OCI-LY1 (cell line): Measurements from ENCODE around the gene LPAR1.
"Not testable (repeated sequence)": the region's sequence is repeated elsewhere in the genome, so short reads cannot be mapped to it uniquely, and the experiment has no call there.

Experiments
- H2AFZ ChIP-seq: fragments of 200-600 bp; sonication (generic), shearing (Covaris generic); 2 replicates; pipeline ENCODE4 v1.6.0; 2014; ENCODE audit warnings: antibody characterized with exemption, mild to moderate bottlenecking, low read length
- H3F3A ChIP-seq: fragments of 200-600 bp; sonication (generic), shearing (Covaris generic); 2 replicates; pipeline ENCODE4 v1.6.0; 2014; ENCODE audit warnings: mild to moderate bottlenecking, antibody characterized with exemption, low read length, moderate library complexity; ENCODE audit not compliant: insufficient read depth
- H3K27ac ChIP-seq: fragments of 200-600 bp; sonication (generic); 2 replicates; pipeline ENCODE4 v1.5.1; 2014; ENCODE audit warnings: low read length, mixed run types, mild to moderate bottlenecking, low read depth; ENCODE audit not compliant: poor library complexity, severe bottlenecking
- H3K27me3 ChIP-seq: fragments of 200-600 bp; sonication (generic); 2 replicates; pipeline ENCODE4 v1.6.0; 2014; ENCODE audit warnings: antibody characterized with exemption, mild to moderate bottlenecking, low read length, moderate library complexity; ENCODE audit not compliant: insufficient read depth
- H3K36me3 ChIP-seq: fragments of 200-600 bp; sonication (generic); 2 replicates; pipeline ENCODE4 v1.6.1; 2014; ENCODE audit warnings: mild to moderate bottlenecking, antibody characterized with exemption, low read length, moderate library complexity, mixed read lengths; ENCODE audit not compliant: insufficient read depth
- H3K4me1 ChIP-seq: fragments of 200-600 bp; sonication (generic); 2 replicates; pipeline ENCODE4 v1.5.1; 2014; ENCODE audit warnings: mild to moderate bottlenecking, low read length, moderate library complexity; ENCODE audit not compliant: insufficient read depth, severe bottlenecking
- H3K4me2 ChIP-seq: fragments of 200-600 bp; sonication (generic), shearing (Covaris generic); 2 replicates; pipeline ENCODE4 v1.6.1; 2014; ENCODE audit warnings: low read length
- H3K4me3 ChIP-seq: fragments of 200-600 bp; sonication (generic); 2 replicates; pipeline ENCODE4 v1.5.1; 2014; ENCODE audit warnings: low read length, low read depth, mild to moderate bottlenecking, mixed read lengths; ENCODE audit not compliant: poor library complexity, severe bottlenecking
- H3K79me2 ChIP-seq: fragments of 200-600 bp; shearing (Covaris generic); 2 replicates; pipeline ENCODE4 v1.6.1; 2016; ENCODE audit warnings: mixed run types, low read length, mixed read lengths; ENCODE audit not compliant: insufficient read depth
- H3K9ac ChIP-seq: fragments of 200-600 bp; sonication (generic), shearing (Covaris generic); 2 replicates; pipeline ENCODE4 v1.6.1; 2014; ENCODE audit warnings: mild to moderate bottlenecking, low read length, mixed read lengths
- H3K9me2 ChIP-seq: fragments of 200-600 bp; sonication (generic), shearing (Covaris generic); 2 replicates; pipeline ENCODE4 v1.6.1; 2014; ENCODE audit warnings: low read depth, mild to moderate bottlenecking, low read length, mixed read lengths
- H3K9me3 ChIP-seq: fragments of 200-600 bp; shearing (Covaris generic); 2 replicates; pipeline ENCODE4 v1.6.1; 2014; ENCODE audit warnings: low read length, mixed read lengths
- H4K20me1 ChIP-seq: fragments of 200-600 bp; sonication (generic), shearing (Covaris generic); 2 replicates; pipeline ENCODE4 v1.6.0; 2016; ENCODE audit warnings: mild to moderate bottlenecking, low read length; ENCODE audit not compliant: insufficient read depth
- EZH2 ChIP-seq: fragments of 200-600 bp; sonication (generic), shearing (Covaris generic); IDR thresholded peaks from 2 replicates; pipeline ENCODE4 v1.8.0; 2017; ENCODE audit warnings: borderline replicate concordance, mixed run types, mild to moderate bottlenecking, antibody characterized with exemption, low read length, moderate library complexity, mixed read lengths
- TF ChIP-seq, protein P1 (sequence below): fragments of 200-600 bp; sonication (generic), shearing (Covaris generic); IDR thresholded peaks from 2 replicates; pipeline ENCODE4 v1.5.1; 2017; ENCODE audit warnings: mild to moderate bottlenecking, antibody characterized with exemption, low read length, moderate library complexity, mixed read lengths

LPAR1 gene

DNA sequence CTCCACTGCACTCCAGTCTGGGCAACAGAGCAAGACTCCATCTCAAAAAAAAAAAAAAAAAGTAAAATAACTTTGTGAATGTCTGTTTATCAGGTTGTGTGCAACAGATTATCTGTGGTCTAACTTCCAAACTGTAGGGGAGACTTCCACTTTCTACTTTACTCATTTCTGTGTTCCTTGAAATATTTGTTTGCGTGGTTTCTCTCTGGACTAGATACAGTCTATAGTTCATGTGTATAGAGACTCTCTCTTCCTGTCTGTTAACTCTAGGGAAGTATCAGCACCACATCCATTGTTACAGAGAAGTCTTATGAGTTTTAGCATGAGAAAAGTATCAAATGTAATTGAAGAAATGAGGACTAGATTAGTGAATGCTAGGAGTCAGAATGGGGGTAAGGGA, 168.3 kb downstream of the LPAR1 start:
- Histone ChIP-seq H3K79me2 (no peaks in the 10 kb centered on the region), H3K27me3 (no peaks in the 10 kb centered on the region), H3K36me3 (no peaks in the 10 kb centered on the region), H3K4me3 (no peak overlapping the region), H4K20me1 (no peaks in the 10 kb centered on the region), H3K9me3 (no peaks in the 10 kb centered on the region), H3K9me2 (no peaks in the 10 kb centered on the region), H3K27ac (no peak overlapping the region), H3K4me2 (no peak overlapping the region), H3K4me1 (no peaks in the 10 kb centered on the region), H2AFZ (no peak overlapping the region), H3F3A (no peaks in the 10 kb centered on the region), H3K9ac (no peak overlapping the region)
- TF ChIP-seq, protein P1, sequence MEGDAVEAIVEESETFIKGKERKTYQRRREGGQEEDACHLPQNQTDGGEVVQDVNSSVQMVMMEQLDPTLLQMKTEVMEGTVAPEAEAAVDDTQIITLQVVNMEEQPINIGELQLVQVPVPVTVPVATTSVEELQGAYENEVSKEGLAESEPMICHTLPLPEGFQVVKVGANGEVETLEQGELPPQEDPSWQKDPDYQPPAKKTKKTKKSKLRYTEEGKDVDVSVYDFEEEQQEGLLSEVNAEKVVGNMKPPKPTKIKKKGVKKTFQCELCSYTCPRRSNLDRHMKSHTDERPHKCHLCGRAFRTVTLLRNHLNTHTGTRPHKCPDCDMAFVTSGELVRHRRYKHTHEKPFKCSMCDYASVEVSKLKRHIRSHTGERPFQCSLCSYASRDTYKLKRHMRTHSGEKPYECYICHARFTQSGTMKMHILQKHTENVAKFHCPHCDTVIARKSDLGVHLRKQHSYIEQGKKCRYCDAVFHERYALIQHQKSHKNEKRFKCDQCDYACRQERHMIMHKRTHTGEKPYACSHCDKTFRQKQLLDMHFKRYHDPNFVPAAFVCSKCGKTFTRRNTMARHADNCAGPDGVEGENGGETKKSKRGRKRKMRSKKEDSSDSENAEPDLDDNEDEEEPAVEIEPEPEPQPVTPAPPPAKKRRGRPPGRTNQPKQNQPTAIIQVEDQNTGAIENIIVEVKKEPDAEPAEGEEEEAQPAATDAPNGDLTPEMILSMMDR, result no peak
- TF ChIP-seq EZH2, result no peak

DNA sequence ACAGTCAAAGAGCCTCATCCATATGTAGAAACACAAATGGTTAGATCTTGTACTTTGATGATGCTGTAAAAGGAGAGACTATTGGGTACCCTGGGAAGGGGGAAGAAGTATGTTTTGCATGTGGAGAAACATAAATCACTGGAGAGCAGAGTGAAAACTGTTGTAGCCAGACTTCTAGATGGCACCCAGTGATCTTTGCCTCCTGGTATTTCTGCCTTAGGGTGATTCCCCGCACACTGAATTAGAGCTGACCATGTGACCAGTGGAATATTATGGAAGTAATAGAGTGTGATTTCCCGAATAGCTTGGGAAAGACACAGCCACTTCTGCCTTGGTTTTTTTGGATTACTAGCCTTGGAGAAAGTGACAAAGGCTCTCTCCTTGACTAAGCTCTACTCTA, 174.3 kb downstream of the LPAR1 start:
- Histone ChIP-seq H4K20me1 (no peaks in the 10 kb centered on the region), H3K27me3 (no peaks in the 10 kb centered on the region), H3K4me3 (no peak overlapping the region), H3K4me1 (no peaks in the 10 kb centered on the region), H2AFZ (no peak overlapping the region), H3K4me2 (no peak overlapping the region), H3K36me3 (no peaks in the 10 kb centered on the region), H3K9ac (no peak overlapping the region), H3K79me2 (no peaks in the 10 kb centered on the region), H3K27ac (no peak overlapping the region), H3K9me2 (no peaks in the 10 kb centered on the region), H3F3A (no peaks in the 10 kb centered on the region), H3K9me3 (0 out of 2 replicates have a peak, but pooled peaks cover 5% of the 10 kb centered on the region)
- TF ChIP-seq, protein P1, result no peak
- TF ChIP-seq EZH2, result no peak

DNA sequence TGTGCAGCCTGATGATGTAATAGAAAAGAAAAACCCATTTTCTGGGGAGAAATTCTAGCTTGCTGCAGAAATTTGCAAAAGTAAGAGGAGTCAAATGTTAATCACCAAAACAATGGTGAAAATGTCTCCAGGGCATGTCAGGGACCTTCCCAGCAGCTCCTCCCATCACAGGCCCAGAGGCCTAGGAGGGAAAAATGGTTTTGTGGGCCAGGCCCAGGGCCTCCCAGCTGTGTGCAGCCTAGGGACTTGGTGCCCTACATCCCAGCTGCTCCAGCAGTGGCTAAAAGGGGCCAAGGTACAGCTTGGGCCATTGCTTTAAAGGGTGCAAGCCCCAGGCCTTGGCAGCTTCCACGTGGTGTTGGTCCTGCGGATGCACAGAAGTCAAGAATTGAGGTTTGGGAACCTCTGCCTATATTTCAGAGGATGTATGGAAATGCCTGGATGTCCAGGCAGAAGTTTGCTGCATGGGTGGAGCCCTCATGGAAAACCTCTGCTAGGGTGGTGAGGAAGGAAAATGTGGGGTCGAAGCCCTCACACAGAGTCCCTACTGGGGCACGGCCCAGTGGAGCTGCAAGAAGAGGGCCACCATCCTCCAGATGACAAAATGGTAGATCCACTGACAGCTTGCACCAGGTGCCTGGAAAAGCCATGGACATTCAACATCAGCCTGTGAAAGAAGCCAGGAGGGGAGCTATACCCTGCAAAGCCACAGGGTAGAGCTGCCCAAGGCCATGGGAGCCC, 176.7 kb downstream of the LPAR1 start:
- not testable (repeated sequence) for H3K4me3 ChIP-seq, H3K4me1 ChIP-seq, H2AFZ ChIP-seq, H3K36me3 ChIP-seq, H3K79me2 ChIP-seq, H3F3A ChIP-seq, H3K27ac ChIP-seq, H4K20me1 ChIP-seq, H3K9me2 ChIP-seq, H3K9ac ChIP-seq, H3K9me3 ChIP-seq, H3K4me2 ChIP-seq, H3K27me3 ChIP-seq

DNA sequence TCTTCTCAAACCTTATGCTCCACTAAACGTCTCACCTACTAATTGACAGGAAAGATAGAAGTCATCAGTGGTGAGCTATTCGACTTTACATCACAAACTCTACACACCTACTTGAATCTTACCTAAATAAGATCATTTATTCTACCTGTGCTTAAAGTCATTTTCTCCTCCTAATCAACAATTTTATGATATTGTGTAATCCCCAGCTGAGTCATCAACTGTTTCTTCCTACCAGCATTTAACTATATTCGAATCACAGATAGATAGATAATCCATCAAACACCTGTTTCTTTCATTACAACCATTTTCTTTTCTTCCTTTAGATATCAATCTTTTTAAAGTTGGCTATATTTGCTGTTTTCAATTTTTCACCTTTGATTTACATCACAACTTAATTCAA, 181.5 kb downstream of the LPAR1 start:
- Histone ChIP-seq H3K4me2 (no peak overlapping the region), H3K9me2 (no peaks in the 10 kb centered on the region), H2AFZ (no peak overlapping the region), H3K4me3 (no peak overlapping the region), H3K27me3 (no peaks in the 10 kb centered on the region), H4K20me1 (no peaks in the 10 kb centered on the region), H3K36me3 (no peaks in the 10 kb centered on the region), H3K27ac (no peak overlapping the region), H3K79me2 (no peaks in the 10 kb centered on the region), H3K9ac (no peak overlapping the region), H3K9me3 (no peaks in the 10 kb centered on the region), H3K4me1 (no peaks in the 10 kb centered on the region), H3F3A (no peaks in the 10 kb centered on the region)
- TF ChIP-seq EZH2, result no peak
- TF ChIP-seq, protein P1, result no peak
